ENCODE data around the gene SORCS1.

SORCS1 gene

GRCh38 chr10:107163881-107164861, at the start of gene SORCS1:
SORCS1 (minus strand) TSS chr10:107164706.
- no peak for DNase-seq (ENCODE audit: low spot score)

- no peak for DNase-seq (ENCODE audit: low spot score)
Observed at GRCh38 chr10:107214261-107214660, 49.8 kb upstream of the SORCS1 start.

- DNase-seq (ENCODE audit: low spot score) = no peak
Observed at GRCh38 chr10:107213861-107214260, 49.4 kb upstream of the SORCS1 start.

GRCh38 chr10:107206833-107207232, 42.3 kb upstream of the SORCS1 start:
- DNase-seq (ENCODE audit: low spot score) = no peak

- no peak for DNase-seq (ENCODE audit: low spot score)
Observed at GRCh38 chr10:107169516-107169915, 5.0 kb upstream of the SORCS1 start.

GRCh38 chr10:107168738-107169137, 4.2 kb upstream of the SORCS1 start:
- DNase-seq (ENCODE audit: low spot score) = no peak

- no peak for DNase-seq (ENCODE audit: low spot score)
Observed at GRCh38 chr10:107166403-107166802, 1.9 kb upstream of the SORCS1 start.

GRCh38 chr10:107164992-107165391, 486 bp upstream of the SORCS1 start:
- DNase-seq (ENCODE audit: low spot score) = no peak

GRCh38 chr10:107163076-107163855, 1.2 kb downstream of the SORCS1 start:
- DNase-seq (ENCODE audit: low spot score) = no peak

- DNase-seq (ENCODE audit: low spot score) = no peak
Observed at GRCh38 chr10:107160866-107161265, 3.6 kb downstream of the SORCS1 start.

GRCh38 chr10:107159871-107160270, 4.6 kb downstream of the SORCS1 start:
- DNase-seq (ENCODE audit: low spot score) = no peak

GRCh38 chr10:107157071-107157470, 7.4 kb downstream of the SORCS1 start:
- no peak for DNase-seq (ENCODE audit: low spot score)

- no peak for DNase-seq (ENCODE audit: low spot score)
Observed at GRCh38 chr10:107152087-107152486, 12.4 kb downstream of the SORCS1 start.

GRCh38 chr10:107148906-107149305, 15.6 kb downstream of the SORCS1 start:
- no peak for DNase-seq (ENCODE audit: low spot score)

GRCh38 chr10:107144490-107144889, 20.0 kb downstream of the SORCS1 start:
- no peak for DNase-seq (ENCODE audit: low spot score)

GRCh38 chr10:107141524-107142061, 22.9 kb downstream of the SORCS1 start:
- no peak for DNase-seq (ENCODE audit: low spot score)

GRCh38 chr10:107139237-107139636, 25.3 kb downstream of the SORCS1 start:
- no peak for DNase-seq (ENCODE audit: low spot score)

- DNase-seq (ENCODE audit: low spot score) = no peak
Observed at GRCh38 chr10:107133656-107134055, 30.9 kb downstream of the SORCS1 start.

- DNase-seq (ENCODE audit: low spot score) = no peak
Observed at GRCh38 chr10:107129000-107129399, 35.5 kb downstream of the SORCS1 start.

- no peak for DNase-seq (ENCODE audit: low spot score)
Observed at GRCh38 chr10:107126512-107127065, 37.9 kb downstream of the SORCS1 start.

- no peak for DNase-seq (ENCODE audit: low spot score)
Observed at GRCh38 chr10:107122703-107123102, 41.8 kb downstream of the SORCS1 start.

- DNase-seq (ENCODE audit: low spot score) = no peak
Observed at GRCh38 chr10:107118866-107119265, 45.6 kb downstream of the SORCS1 start.
